ENCODE data around the gene BARX1. TPM values are rescaled to one million over a fixed set of nuclear protein-coding genes. Genes with fewer than 3 reads are reported as not detected.

Gene BARX1
- total RNA-seq, 1 donor from 2014 or later: 0.77 TPM

- no peak for TF ChIP-seq CTCF (IDR thresholded peaks at IDR 0.05)
- Mint-ChIP-seq H3K4me1 (ENCODE audit: low read depth) (no peaks in the 10 kb centered on the region), H3K27me3 (ENCODE audit: low read depth) (peaks cover 31% of the 10 kb centered on the region), H3K36me3 (ENCODE audit: low read depth) (no peaks in the 10 kb centered on the region), H3K4me3 (ENCODE audit: unreplicated experiment) (no peak overlapping the region), H3K9me3 (ENCODE audit: low read depth) (no peaks in the 10 kb centered on the region), H3K27ac (ENCODE audit: unreplicated experiment) (no peak overlapping the region)
- no peak for DNase-seq (ENCODE audit: low spot score)
These were observed 45.0 kb downstream of the BARX1 start for GRCh38 chr9:93910196-93910595.

GRCh38 chr9:93909242-93909616 lies 45.9 kb downstream of the BARX1 start:
- Mint-ChIP-seq H3K9me3 (ENCODE audit: low read depth) (no peaks in the 10 kb centered on the region), H3K27ac (ENCODE audit: unreplicated experiment) (no peak overlapping the region), H3K4me1 (ENCODE audit: low read depth) (no peaks in the 10 kb centered on the region), H3K36me3 (ENCODE audit: low read depth) (no peaks in the 10 kb centered on the region), H3K4me3 (ENCODE audit: unreplicated experiment) (no peak overlapping the region), H3K27me3 (ENCODE audit: low read depth) (peaks cover 28% of the 10 kb centered on the region)
- TF ChIP-seq CTCF (IDR thresholded peaks at IDR 0.05): no peak
- DNase-seq (ENCODE audit: low spot score): peak; percentile 36

GRCh38 chr9:93908591-93909241 lies 46.4 kb downstream of the BARX1 start:
- DNase-seq (ENCODE audit: low spot score): peak; percentile 75

GRCh38 chr9:93907551-93908199 lies 47.5 kb downstream of the BARX1 start:
- Mint-ChIP-seq H3K27ac (ENCODE audit: unreplicated experiment) (no peak overlapping the region), H3K36me3 (ENCODE audit: low read depth) (no peaks in the 10 kb centered on the region), H3K4me3 (ENCODE audit: unreplicated experiment) (no peak overlapping the region), H3K27me3 (ENCODE audit: low read depth) (peaks cover 32% of the 10 kb centered on the region), H3K4me1 (ENCODE audit: low read depth) (no peaks in the 10 kb centered on the region), H3K9me3 (ENCODE audit: low read depth) (no peaks in the 10 kb centered on the region)
- TF ChIP-seq CTCF (IDR thresholded peaks at IDR 0.05): no peak
- DNase-seq (ENCODE audit: low spot score): peak; percentile 32

More at GRCh38 chr9:93908591-93909241, 46.4 kb downstream of the BARX1 start:
- H3K4me1 Mint-ChIP-seq (ENCODE audit: low read depth): no peaks in the 10 kb centered on the region
- H3K4me3 Mint-ChIP-seq (ENCODE audit: unreplicated experiment): no peak overlapping the region
- H3K36me3 Mint-ChIP-seq (ENCODE audit: low read depth): no peaks in the 10 kb centered on the region
- no peaks in the 10 kb centered on the region for H3K9me3 Mint-ChIP-seq (ENCODE audit: low read depth)
- H3K27me3 Mint-ChIP-seq (ENCODE audit: low read depth): peaks cover 30% of the 10 kb centered on the region
- H3K27ac Mint-ChIP-seq (ENCODE audit: unreplicated experiment): no peak overlapping the region
- peak; percentile 43 for TF ChIP-seq CTCF (IDR thresholded peaks at IDR 0.05)

GRCh38 chr9:93906195-93906880 lies 48.8 kb downstream of the BARX1 start:
- no peaks in the 10 kb centered on the region for H3K4me1 Mint-ChIP-seq (ENCODE audit: low read depth)
- no peak for TF ChIP-seq CTCF (IDR thresholded peaks at IDR 0.05)
- no peaks in the 10 kb centered on the region for H3K36me3 Mint-ChIP-seq (ENCODE audit: low read depth)
- peak; percentile 59 for DNase-seq (ENCODE audit: low spot score)
- H3K4me3 Mint-ChIP-seq (ENCODE audit: unreplicated experiment): no peak overlapping the region
- H3K9me3 Mint-ChIP-seq (ENCODE audit: low read depth): no peaks in the 10 kb centered on the region
- H3K27ac Mint-ChIP-seq (ENCODE audit: unreplicated experiment): no peak overlapping the region
- peaks cover 32% of the 10 kb centered on the region for H3K27me3 Mint-ChIP-seq (ENCODE audit: low read depth)

Data from chondrocyte (in vitro differentiated cells).